ENCODE results near the gene TFEC.
A peak's percentile ranks its signal among the peaks of the same experiment; 100 is the strongest.
"Not testable (repeated sequence)": the region's sequence is repeated elsewhere in the genome, so short reads cannot be mapped to it uniquely, and the experiment has no call there.

TFEC gene

GRCh38 chr7:116030651-116031276 is at the start of gene TFEC:
TFEC (minus strand) TSS chr7:116030763; CDS start chr7:115984441, 46,322 bp downstream.
- Mint-ChIP-seq H3K27ac (no peak within 1 kb of the TSS), H3K4me3 (no peak within 1 kb of the TSS), H3K36me3 (peaks cover 17% of the 10 kb centered on the region), H3K9me3 (no peaks in the 10 kb centered on the region), H3K27me3 (no peaks in the 10 kb centered on the region), H3K4me1 (peaks cover 25% of the 10 kb centered on the region)
- ATAC-seq, result no peak

GRCh38 chr7:116075351-116076145 is 45.0 kb upstream of the TFEC start:
- no peak for ATAC-seq
- Mint-ChIP-seq H3K27ac (no peak overlapping the region), H3K4me1 (peaks cover 10% of the 10 kb centered on the region), H3K27me3 (no peaks in the 10 kb centered on the region), H3K4me3 (no peak overlapping the region), H3K9me3 (peaks cover 9% of the 10 kb centered on the region), H3K36me3 (peaks cover 50% of the 10 kb centered on the region)

GRCh38 chr7:116071629-116072028 is 41.1 kb upstream of the TFEC start:
- Mint-ChIP-seq H3K9me3 (no peaks in the 10 kb centered on the region), H3K4me3 (no peak overlapping the region), H3K4me1 (peaks cover 10% of the 10 kb centered on the region), H3K27me3 (no peaks in the 10 kb centered on the region), H3K27ac (no peak overlapping the region), H3K36me3 (peaks cover 22% of the 10 kb centered on the region)
- ATAC-seq, result no peak

GRCh38 chr7:116064179-116064578 is 33.6 kb upstream of the TFEC start:
- peaks cover 3% of the 10 kb centered on the region for H3K9me3 Mint-ChIP-seq
- H3K4me1 Mint-ChIP-seq, result no peaks in the 10 kb centered on the region
- H3K27me3 Mint-ChIP-seq, result no peaks in the 10 kb centered on the region
- no peak for ATAC-seq
- H3K27ac Mint-ChIP-seq, result no peak overlapping the region
- H3K36me3 Mint-ChIP-seq, result peaks cover 19% of the 10 kb centered on the region
- H3K4me3 Mint-ChIP-seq, result no peak overlapping the region

- peaks cover 3% of the 10 kb centered on the region for H3K9me3 Mint-ChIP-seq
- no peak overlapping the region for H3K27ac Mint-ChIP-seq
- no peak for ATAC-seq
- peaks cover 10% of the 10 kb centered on the region for H3K36me3 Mint-ChIP-seq
- H3K27me3 Mint-ChIP-seq, result no peaks in the 10 kb centered on the region
- H3K4me3 Mint-ChIP-seq, result no peak overlapping the region
- no peaks in the 10 kb centered on the region for H3K4me1 Mint-ChIP-seq
Measured at GRCh38 chr7:116062666-116063065, 32.1 kb upstream of the TFEC start.

GRCh38 chr7:116052006-116052405 is 21.4 kb upstream of the TFEC start:
- H3K36me3 Mint-ChIP-seq, result peaks cover 48% of the 10 kb centered on the region
- H3K27ac Mint-ChIP-seq, result no peak overlapping the region
- ATAC-seq, result no peak
- no peaks in the 10 kb centered on the region for H3K4me1 Mint-ChIP-seq
- peaks cover 8% of the 10 kb centered on the region for H3K9me3 Mint-ChIP-seq
- H3K4me3 Mint-ChIP-seq, result no peak overlapping the region
- H3K27me3 Mint-ChIP-seq, result no peaks in the 10 kb centered on the region

- not testable (repeated sequence) for H3K27me3 Mint-ChIP-seq, H3K9me3 Mint-ChIP-seq, ATAC-seq
Measured at GRCh38 chr7:116047261-116047660, 16.7 kb upstream of the TFEC start.

GRCh38 chr7:116045532-116045931 is 15.0 kb upstream of the TFEC start:
- no peak overlapping the region for H3K4me3 Mint-ChIP-seq
- no peak for ATAC-seq
- no peaks in the 10 kb centered on the region for H3K27me3 Mint-ChIP-seq
- H3K9me3 Mint-ChIP-seq, result peaks cover 8% of the 10 kb centered on the region
- peaks cover 40% of the 10 kb centered on the region for H3K36me3 Mint-ChIP-seq
- no peak overlapping the region for H3K27ac Mint-ChIP-seq
- H3K4me1 Mint-ChIP-seq, result peaks cover 7% of the 10 kb centered on the region

More at GRCh38 chr7:116047261-116047660, 16.7 kb upstream of the TFEC start:
- H3K4me3 Mint-ChIP-seq, H3K4me1 Mint-ChIP-seq, H3K27ac Mint-ChIP-seq: not testable (repeated sequence)
- peaks cover 46% of the 10 kb centered on the region for H3K36me3 Mint-ChIP-seq

GRCh38 chr7:116041615-116042014 is 11.1 kb upstream of the TFEC start:
- H3K27me3 Mint-ChIP-seq, result no peaks in the 10 kb centered on the region
- ATAC-seq, result peak; percentile 78
- peaks cover 14% of the 10 kb centered on the region for H3K36me3 Mint-ChIP-seq
- no peak overlapping the region for H3K27ac Mint-ChIP-seq
- no peaks in the 10 kb centered on the region for H3K9me3 Mint-ChIP-seq
- H3K4me3 Mint-ChIP-seq, result no peak overlapping the region
- peaks cover 7% of the 10 kb centered on the region for H3K4me1 Mint-ChIP-seq

GRCh38 chr7:116037401-116037800 is 6.8 kb upstream of the TFEC start:
- peaks cover 7% of the 10 kb centered on the region for H3K36me3 Mint-ChIP-seq
- H3K4me1 Mint-ChIP-seq, result peaks cover 7% of the 10 kb centered on the region
- no peak overlapping the region for H3K27ac Mint-ChIP-seq
- ATAC-seq, result no peak
- no peaks in the 10 kb centered on the region for H3K27me3 Mint-ChIP-seq
- no peaks in the 10 kb centered on the region for H3K9me3 Mint-ChIP-seq
- H3K4me3 Mint-ChIP-seq, result no peak overlapping the region

GRCh38 chr7:116034411-116034810 is 3.8 kb upstream of the TFEC start:
- H3K27ac Mint-ChIP-seq, result no peak overlapping the region
- peaks cover 5% of the 10 kb centered on the region for H3K4me1 Mint-ChIP-seq
- ATAC-seq, result no peak
- no peaks in the 10 kb centered on the region for H3K27me3 Mint-ChIP-seq
- H3K4me3 Mint-ChIP-seq, result no peak overlapping the region
- no peaks in the 10 kb centered on the region for H3K9me3 Mint-ChIP-seq
- peaks cover 10% of the 10 kb centered on the region for H3K36me3 Mint-ChIP-seq

GRCh38 chr7:116032886-116033285 is 2.3 kb upstream of the TFEC start:
- no peak overlapping the region for H3K27ac Mint-ChIP-seq
- H3K4me1 Mint-ChIP-seq, result peaks cover 17% of the 10 kb centered on the region
- H3K27me3 Mint-ChIP-seq, result no peaks in the 10 kb centered on the region
- H3K9me3 Mint-ChIP-seq, result no peaks in the 10 kb centered on the region
- H3K4me3 Mint-ChIP-seq, result no peak overlapping the region
- H3K36me3 Mint-ChIP-seq, result peaks cover 5% of the 10 kb centered on the region
- no peak for ATAC-seq

- H3K4me3 Mint-ChIP-seq, result peak overlapping the region; percentile 72
- H3K27ac Mint-ChIP-seq, result peak overlapping the region; percentile 46
Measured at GRCh38 chr7:116028787-116029186, 1.8 kb downstream of the TFEC start.

GRCh38 chr7:116027786-116028185 is 2.8 kb downstream of the TFEC start:
- peaks cover 25% of the 10 kb centered on the region for H3K4me1 Mint-ChIP-seq
- H3K27ac Mint-ChIP-seq, result peak overlapping the region; percentile 18
- peaks cover 17% of the 10 kb centered on the region for H3K36me3 Mint-ChIP-seq
- no peaks in the 10 kb centered on the region for H3K27me3 Mint-ChIP-seq
- H3K4me3 Mint-ChIP-seq, result no peak overlapping the region
- no peaks in the 10 kb centered on the region for H3K9me3 Mint-ChIP-seq
- no peak for ATAC-seq

More at GRCh38 chr7:116028787-116029186, 1.8 kb downstream of the TFEC start:
- no peaks in the 10 kb centered on the region for H3K27me3 Mint-ChIP-seq
- peaks cover 17% of the 10 kb centered on the region for H3K36me3 Mint-ChIP-seq
- ATAC-seq, result no peak
- H3K9me3 Mint-ChIP-seq, result no peaks in the 10 kb centered on the region
- peaks cover 25% of the 10 kb centered on the region for H3K4me1 Mint-ChIP-seq

- H3K4me1 Mint-ChIP-seq, result peaks cover 25% of the 10 kb centered on the region
- no peak overlapping the region for H3K27ac Mint-ChIP-seq
- no peaks in the 10 kb centered on the region for H3K9me3 Mint-ChIP-seq
- no peaks in the 10 kb centered on the region for H3K27me3 Mint-ChIP-seq
- H3K36me3 Mint-ChIP-seq, result peaks cover 12% of the 10 kb centered on the region
- no peak overlapping the region for H3K4me3 Mint-ChIP-seq
- no peak for ATAC-seq
Measured at GRCh38 chr7:116024826-116025809, 5.4 kb downstream of the TFEC start.
